GM21529 (cell line): ENCODE measurements around the gene INTS14.

Experiments used
- ATAC-seq: cut with Tn5 transposase; IDR thresholded peaks from one replicate; pipeline ENCODE4 v1.9.1; 2021; ENCODE audit not compliant: unreplicated experiment

Gene INTS14

DNA sequence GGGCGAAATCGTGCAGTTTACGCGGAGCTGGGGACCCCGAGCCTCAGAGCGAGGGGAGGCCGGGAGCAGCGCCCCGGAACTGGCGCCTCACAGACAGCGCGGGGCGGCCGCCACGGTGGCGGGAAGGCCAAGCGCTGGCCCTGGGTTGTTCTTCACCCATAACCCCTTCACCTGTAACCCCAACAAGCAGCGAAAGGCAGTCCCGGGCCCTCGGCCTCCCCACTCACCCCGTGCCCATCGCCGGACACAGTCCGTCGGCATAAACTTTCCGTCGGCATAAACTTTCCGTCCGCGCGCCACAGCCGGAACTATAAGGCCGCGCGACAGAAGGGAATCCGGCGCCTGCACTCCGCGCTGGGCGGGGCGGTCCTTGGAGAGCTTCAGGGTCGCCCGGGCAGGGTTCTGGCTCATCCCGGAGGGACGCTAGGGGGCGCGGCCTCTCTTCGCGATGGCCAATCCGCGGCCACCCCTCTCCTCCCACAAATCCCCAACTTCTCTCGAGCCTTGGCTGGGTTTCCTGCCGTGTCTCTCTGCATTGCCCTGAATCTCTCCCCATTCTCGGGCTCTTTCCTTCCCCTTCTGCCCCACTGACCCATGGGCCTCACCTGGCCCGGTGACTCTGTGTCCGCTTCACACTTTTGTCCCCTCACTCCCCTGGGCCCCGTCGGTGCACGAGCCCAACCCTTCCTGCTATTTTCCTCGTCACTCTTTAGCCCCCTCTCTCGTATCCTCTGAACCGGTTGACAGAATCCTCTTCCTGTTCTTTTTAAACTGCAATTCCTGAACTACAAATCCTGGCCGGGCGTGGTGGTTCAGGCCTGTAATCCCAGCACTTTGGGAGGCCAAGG is at the start of gene INTS14:
INTS14 (minus strand) TSS at position 261 of the 848 bp plus-strand sequence. CDS start 3,751 bp downstream, outside the sequence.
- peak; percentile 97 for ATAC-seq

DNA sequence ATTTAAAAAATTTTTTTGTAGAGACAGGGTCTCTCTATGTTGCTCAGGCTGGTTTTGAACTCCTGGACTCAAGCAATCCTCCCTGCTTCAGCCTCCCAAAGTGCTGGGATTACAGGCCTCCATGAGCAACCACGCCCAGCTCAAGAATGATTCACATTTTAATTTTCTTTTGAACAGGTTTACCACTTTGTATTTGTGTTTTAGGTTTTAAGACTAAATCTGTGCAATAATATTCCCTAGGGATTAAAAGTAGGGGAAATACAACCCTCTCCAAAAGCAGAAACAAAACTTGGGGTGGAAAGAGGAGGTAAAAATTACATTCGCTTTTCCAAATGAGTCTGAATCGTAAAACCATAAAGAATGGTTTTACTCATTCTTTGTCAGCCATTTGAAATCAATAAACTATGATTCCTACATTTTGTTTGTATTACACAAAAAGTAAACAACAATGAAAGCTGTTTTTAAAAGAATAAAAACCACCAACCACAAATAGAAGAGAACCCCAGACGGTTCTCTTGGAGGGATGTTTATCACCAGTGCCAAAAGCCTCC is 48.6 kb upstream of the INTS14 start:
- no peak for ATAC-seq

DNA sequence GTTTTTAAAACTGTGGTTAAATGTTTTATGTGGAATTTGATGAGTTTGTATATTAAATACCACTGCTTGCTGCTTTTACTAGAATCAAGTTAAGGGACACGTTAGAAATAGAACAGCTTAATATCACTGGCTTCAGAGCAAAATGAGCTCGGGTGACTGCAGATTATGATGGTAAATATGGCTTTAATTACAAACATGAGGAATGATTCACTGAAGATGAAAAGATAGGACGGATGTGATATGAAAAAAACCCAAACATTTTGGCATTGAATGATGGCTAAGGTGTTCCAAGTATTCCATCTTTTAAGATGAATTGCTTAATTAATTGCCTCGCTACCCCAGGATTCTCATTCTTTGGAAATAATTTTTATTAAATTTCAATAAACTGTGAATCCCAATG is 44.5 kb upstream of the INTS14 start:
- ATAC-seq, result no peak

DNA sequence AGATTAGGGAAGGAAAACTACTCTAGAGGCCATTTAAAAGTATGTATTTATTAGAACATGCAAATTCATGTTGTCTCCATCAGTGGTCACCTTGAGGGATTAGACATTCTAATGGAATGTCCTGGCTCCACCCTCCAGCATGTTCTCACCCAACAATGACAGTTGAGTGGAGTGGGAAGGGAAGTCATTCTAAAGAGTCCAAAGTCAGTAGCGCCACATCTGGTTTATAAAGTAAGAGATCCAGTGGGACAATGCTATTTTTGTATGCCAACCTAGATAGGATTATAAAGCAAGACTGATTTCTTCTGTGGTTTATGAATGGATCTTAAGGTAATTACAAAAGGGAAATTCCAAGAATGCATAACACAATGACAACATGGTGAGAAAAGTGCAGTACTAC is 44.1 kb upstream of the INTS14 start:
- no peak for ATAC-seq

DNA sequence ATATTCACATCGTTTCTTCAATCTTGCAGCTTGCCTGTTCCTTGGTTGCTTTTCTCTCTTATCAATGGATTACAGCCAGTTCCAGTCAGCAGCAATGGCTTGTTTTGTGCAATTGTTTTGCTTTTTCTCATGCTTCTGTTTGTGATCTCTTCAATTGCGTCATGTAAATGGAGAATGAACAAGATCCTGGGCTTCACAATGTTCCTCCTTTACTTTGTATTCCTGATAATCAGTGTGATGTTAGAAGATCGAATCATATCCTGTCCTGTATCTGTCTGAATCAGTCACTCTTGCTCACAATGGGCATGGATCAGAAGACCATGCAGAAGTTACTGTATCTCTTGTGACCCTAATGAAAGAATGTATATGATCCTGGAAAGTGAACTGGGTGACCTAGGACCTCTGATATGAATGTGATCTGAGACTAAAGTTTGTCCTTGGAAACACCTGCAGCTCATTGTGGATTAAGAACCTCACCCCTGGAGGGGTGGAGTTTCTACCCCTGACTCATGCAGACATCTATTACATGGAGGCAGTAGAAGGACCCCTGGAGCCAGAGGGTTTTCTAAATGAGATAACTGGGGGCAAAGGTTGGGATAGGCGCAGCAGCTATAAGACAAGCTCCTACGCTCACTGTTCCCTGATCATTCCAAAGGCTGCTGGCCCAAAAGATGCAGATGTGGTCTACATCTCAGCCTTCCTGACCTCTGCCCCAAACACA is 43.0 kb upstream of the INTS14 start:
- ATAC-seq, result no peak

DNA sequence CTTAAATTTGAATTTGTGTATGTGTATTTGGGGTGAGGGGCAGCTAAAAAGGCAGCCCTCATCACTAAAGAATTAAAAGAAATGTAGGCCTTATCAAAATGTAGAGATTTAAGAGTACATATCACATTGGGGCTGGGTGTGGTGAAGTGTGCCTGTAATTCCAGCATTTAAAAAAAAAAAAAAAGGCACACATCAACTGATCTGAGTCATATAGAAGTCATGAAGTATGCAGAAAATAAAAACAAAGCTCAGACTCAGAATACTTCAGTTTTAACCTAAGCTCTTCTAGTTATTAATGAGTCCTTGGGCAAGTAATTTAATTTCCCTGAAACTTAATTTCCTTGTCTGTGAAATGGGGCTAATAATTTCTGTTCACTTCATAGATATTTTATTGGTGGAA is 42.4 kb upstream of the INTS14 start:
- no peak for ATAC-seq

DNA sequence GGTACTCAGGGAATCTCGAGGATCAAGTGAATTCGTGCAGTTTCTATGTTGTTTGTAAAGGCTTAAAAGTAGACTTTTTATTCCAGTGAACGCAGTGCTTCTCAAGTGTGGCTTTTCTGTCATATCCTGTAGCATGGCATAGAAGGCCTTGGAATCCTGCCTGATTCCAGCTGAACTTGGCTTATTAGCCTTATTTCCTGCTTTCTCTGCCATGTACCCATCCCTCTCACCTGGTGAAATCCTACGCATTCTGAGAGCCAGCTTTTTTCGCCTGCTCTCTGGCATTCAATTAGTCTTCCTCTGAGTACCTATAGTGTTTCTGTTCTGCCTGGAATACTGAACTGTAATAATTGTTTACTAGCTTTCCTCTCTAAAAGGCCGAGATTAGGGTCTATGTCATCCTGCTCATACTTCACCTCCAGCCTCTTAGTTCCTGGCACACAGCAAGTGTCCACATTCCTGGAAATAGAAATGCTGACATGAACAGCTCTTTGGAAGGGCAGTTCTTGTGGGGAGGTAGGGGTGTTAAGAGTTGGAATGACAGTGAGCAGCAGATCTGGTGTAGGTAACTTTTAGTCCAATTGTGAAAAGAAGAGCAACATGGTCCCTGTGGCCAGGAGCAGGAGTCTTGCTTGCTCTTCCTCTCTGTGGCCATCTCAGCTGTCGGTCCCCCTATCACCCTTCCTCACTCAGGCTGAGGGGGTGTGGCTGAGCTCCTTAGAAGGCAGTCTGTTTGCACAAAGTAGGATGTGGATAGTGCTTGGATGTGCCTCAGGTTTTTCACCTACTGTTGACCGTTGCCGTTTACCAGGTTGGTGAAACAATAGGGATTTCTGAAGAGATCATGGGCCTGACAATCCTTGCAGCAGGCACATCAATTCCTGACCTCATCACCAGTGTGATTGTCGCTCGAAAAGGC is 41.2 kb upstream of the INTS14 start:
- ATAC-seq, result no peak

DNA sequence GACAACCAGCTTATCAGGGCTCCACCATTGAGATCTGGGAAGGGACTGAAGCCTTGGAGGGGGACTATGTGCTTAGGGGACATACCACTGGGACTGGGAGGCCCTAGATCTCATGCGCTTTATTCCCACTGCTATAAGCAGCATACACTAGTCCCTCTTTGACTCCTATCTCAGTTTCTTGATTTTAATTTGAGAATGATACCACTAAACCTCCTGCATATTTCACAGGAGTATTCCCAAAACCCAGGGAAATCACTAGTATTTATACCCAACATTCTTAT is 40.1 kb upstream of the INTS14 start:
- ATAC-seq, result no peak

DNA sequence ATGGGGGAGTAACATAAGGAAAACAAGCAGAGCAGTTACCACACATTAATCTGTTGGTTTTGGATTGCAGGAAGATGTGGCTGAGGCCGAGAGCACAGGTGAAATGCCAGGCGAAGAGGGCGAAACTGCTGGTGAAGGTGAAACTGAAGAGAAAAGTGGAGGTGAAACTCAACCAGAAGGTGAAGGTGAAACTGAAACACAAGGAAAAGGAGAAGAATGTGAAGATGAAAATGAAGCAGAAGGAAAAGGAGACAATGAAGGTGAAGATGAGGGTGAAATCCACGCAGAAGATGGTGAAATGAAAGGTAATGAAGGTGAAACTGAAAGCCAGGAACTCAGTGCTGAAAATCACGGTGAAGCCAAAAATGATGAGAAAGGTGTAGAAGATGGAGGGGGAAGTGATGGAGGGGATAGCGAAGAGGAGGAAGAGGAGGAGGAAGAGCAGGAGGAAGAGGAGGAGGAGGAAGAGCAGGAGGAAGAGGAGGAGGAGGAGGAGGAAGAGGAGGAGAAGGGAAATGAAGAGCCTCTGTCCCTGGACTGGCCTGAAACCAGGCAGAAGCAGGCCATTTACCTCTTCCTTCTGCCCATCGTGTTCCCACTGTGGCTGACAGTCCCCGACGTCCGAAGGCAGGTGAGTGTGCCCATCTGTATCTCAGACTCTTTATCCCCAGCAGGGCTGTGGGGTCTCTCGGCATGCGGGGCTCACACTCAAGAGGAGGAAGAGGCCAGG is 39.5 kb upstream of the INTS14 start:
- no peak for ATAC-seq

DNA sequence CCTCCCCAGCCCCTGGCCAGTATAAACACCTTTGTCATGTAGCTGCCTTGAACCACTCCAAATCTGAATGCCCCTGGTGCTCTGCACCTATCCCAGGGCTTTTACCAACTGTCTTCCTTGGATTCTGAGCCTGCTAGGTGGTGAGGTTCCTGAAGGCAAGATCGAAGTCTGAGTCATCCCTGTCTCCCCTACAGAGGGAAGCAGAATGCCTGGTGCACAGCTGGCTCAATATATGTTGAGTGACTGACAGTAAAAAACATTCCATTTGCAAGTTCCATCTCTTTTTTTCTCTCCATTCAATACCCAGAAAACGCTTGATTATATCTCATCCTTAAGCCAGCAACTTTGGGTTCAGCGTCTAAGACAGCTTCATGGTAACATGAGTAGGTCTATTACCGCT is 35.6 kb upstream of the INTS14 start:
- no peak for ATAC-seq

DNA sequence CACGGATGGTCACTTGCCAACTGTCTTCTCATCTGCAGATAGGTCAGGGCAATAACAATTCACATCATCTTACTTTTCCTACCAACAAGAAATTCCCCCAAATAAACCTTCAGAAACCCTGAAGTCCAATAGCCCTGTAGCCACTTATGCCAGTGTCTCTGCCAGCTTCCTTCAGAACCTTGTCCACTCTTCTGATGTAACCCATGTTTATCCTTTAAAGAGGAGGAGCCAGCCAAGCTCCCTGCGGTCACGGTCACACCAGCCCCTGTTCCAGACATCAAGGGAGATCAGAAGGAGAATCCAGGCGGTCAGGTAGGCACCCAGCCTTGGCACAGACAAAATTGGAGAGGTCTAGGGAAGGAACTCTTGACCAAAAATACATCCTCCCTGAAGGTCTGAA is 34.5 kb upstream of the INTS14 start:
- no peak for ATAC-seq

DNA sequence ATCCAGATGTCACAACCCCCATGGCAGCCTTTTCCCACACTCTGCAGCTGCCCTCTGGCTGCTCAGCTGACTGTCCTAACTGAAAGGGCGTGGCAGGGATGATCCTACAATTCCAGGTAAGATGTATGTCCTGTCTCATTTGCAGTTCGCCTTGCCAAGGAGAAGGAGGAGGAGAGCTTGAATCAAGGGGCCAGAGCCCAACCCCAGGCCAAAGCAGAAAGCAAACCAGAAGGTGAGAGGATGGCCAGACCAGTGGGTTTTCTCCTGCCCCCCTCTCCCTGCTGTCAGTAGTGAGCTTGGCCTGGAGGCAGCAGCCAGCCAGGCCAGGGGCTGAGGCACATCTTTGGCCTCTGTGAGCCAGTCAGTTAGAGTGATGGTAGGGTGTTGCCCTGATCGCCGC is 33.4 kb upstream of the INTS14 start:
- ATAC-seq, result no peak

DNA sequence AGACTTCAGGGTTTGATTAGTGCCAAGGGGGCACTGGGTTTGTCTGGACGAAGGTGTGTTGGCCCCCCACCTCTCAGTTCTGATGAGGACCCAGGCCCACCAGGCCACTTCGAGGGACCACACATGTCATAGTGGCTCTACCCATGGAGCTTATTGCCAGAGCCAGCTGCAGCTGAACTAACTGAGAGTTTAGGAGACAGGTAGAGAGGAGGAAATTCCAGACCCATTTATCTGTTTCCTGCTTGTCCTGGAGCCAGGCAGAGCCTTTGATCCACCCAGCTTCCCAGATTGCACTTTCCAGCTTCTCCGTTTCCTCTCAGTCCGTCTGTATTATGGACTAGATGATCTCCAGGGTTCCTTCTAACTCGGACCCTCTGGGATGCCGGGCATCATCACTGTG is 31.7 kb upstream of the INTS14 start:
- ATAC-seq, result no peak

DNA sequence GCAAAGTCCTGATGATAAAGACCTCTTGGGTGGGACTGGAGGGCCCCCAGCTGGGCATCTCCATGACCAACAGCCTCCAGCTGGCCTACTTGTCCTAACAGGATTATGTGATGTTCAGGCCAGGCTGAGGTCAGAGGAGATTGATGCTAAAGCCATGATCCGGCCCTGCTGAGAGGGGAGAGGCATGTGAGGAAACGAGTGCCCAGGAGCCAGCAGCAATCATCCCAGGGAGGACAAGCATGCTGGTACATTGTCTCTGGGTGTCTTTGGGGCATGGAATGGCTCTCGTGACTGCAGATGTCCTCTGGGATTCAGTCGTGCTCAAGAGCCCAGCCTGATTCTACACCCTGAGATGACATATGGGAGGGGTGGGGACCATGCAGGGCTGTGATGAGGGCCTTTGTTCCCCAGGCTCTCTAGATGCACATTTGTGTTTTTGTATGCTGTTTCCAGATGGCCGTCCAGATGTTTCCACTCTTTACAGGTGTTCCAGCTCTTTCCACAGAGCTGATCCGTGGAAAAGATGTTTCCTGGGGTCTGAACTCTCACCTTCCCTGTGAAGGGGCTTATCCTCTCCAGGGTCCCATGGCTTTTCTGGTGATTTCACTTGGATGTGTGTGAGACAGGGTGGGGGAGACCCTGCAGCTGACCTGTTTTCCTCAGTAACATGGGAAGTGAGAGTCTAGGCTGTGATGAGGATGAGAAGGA is 31.0 kb upstream of the INTS14 start:
- no peak for ATAC-seq

DNA sequence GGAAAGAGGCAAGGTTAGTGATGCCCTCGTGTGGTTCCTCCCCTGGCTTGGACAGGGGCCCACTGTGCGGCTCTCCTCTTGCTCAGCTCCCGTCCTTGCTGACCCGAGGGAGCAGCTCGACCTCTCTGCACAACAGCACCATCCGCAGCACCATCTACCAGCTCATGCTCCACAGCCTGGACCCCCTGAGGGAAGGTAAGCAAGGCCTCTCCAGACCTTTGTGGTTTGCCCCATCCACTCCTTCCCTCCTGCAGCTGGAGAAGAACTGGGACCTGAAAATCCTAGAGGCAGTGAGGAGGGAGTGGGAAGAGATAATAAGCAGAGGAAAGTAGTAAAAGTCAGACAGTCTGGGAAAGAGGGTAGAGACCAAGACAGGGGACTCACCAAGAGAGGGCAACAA is 28.6 kb upstream of the INTS14 start:
- ATAC-seq, result no peak

DNA sequence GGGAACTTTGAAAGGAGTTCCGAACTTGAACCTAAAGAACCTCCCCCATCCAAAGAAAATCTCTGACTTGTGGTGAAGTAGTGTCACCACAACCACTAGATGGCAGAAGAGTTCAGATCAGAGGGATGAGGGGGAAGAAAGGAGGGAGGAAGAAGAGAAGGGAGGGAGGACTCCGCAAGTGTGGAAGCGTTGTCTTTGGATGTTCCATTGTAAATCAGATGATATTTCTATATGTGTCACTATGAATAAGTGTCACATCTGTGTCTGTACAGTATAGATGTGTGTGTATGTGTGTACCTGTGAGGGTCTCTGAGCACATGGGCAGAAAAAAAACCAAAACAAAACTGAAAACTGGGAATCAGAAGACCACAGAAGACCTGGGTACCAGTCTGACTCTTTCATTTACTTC is 27.8 kb upstream of the INTS14 start:
- no peak for ATAC-seq

DNA sequence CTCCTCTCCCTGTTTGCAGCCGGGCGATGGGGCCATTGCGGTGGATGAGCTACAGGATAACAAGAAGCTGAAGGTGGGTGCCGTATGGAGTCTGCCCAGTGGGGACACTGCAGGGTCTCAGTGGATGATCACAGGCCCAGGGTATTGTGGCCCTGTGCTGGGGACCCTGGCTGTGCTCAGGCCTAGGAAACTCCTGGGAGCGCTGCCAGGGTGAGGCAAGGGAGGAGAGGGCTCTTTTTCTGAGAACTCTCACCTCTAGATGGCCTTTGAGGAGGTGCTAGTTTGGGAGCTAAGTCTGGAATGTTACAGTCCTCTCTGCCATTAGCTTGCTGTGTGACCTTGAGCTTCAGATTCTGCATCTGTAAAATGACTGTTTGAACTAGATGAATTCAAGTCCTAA is 27.2 kb upstream of the INTS14 start:
- ATAC-seq, result no peak

DNA sequence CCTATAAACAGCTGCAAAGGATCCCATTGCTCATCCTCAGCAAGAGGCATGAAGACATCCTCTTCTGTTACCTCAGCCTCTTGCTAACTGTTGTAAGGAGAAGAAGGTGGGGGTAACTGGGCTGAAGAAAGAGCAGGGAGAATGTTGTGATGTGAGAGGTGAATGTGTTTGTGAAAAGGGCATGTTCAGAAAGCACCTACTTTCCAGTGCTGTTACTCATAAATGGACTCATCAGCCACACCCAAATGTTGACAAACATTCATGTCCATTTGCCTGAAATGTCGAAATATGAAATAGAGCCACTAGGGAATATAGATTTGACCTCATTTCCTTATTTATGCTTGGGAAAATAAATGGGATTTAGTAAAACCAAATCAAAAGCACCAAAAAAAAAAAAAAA is 23.4 kb upstream of the INTS14 start:
- no peak for ATAC-seq

DNA sequence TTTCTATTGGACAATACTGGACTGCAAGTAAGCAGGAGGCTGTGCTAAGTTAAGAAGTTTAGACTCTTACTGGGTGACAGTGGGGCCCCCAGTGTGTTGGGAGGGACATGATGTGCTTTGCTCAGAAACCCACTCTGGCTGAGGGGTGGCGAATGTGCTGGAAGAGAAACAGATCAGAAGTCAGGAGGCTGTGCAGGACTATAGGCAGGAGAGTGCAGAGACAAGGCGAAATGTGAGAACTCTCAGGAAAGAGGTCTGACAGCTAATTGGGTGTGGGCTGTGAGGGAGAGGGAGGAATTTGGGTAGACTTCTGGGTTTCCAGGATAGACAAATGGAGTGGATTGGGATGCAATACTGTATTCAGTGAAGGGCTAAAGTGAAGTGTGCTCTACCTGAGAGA is 22.8 kb upstream of the INTS14 start:
- ATAC-seq, result no peak

DNA sequence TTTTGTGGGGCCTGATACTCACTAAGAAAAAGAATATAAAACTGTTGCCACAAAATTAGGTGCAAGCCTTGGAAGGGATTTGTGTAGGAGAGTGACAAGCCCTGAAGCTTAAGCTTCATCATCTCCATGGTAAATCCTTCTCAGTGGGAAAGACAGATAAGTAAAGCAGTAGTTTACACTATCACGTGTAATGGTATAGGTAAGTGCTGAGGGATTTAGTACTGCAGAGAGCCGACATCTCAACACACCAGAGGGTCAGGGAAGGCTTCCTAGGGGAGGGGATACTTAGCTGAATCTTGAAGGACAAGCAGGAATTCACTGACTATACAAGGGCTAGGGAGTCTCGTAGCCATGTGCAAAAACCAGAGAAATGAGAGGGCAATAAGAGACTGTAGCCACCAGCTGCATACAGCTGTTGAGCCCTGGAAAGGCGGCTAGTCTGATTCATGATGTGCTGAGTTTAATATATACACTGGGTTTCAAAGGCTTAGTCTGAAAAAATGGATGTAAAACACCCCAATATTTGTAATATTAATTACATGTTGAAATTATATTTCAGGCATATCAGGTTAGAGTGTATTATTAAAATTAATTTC is 21.9 kb upstream of the INTS14 start:
- no peak for ATAC-seq
